Hematopoietic multipotent progenitor cell treated with erythropoietin and hydrocortisone succinate and interleukin-3 and kit ligand, for 6 days (in vitro differentiated cells): ENCODE measurements around the gene PAFAH2.
"Not testable (repeated sequence)": the region's sequence is repeated elsewhere in the genome, so short reads cannot be mapped to it uniquely, and the experiment has no call there.

Experiments
- DNase-seq: peaks from one replicate; pipeline ENCODE4 v3.0.0-alpha.2; 2015

PAFAH2 gene

DNA sequence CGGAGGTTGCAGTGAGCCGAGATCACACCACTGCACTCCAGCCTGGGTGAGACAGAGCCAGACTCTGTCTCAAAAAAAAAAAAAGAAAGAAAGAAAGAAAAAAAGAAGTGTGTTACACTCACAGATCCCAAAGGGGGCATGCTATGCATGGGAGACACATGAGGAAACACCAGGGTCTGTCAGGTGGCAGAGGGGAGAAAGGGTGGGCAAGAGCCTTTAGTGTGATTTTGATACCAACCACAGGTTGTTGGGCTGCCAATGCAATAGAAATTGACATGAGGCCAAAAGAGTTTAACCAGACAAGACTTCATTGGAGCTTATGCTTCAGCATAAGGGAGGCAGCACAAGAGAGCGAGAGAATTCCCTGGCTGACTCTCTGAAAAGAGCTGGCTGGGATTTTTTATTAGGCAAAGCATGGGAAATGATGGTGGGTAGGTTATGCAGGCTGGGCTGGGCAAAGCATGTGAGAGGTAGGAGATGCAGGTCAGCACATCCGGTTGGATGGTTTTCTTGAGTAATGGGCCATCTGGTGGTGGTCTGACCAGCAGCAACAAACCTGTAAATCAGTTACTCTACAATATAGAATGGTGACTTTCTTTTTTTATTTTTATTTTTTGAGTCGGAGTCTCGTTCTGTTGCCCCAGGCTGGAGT is 12.1 kb upstream of the PAFAH2 start:
- DNase-seq, result peak; percentile 44

- no peak for DNase-seq
These were observed 8.8 kb upstream of the PAFAH2 start for GRCh38 chr1:26006710-26007109.

- DNase-seq, result no peak
These were observed 7.7 kb upstream of the PAFAH2 start for GRCh38 chr1:26005434-26006105.

DNA sequence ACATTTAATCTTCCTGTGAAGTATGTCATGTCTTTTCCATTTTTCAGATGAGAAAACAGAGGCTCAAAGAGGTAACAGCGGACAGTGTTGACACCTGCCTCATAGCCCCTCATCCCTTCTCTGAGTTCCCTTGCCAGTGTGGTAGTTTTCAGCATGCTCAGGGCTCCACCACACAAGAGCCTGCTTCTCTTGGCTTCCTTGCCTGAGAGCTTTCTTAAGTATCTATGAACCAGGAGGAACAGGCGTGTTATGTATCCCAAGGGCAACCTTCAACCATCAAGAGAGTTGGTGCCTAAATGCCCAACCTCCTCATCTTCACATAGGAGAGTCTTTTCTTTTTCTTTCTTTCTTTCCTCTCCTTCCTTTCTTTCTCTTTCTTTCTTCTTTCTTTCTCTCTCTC is 5.9 kb upstream of the PAFAH2 start:
- DNase-seq, result no peak

- DNase-seq, result no peak
These were observed 5.4 kb upstream of the PAFAH2 start for GRCh38 chr1:26003262-26003661.

- no peak for DNase-seq
These were observed 1.4 kb upstream of the PAFAH2 start for GRCh38 chr1:25999041-25999800.

DNA sequence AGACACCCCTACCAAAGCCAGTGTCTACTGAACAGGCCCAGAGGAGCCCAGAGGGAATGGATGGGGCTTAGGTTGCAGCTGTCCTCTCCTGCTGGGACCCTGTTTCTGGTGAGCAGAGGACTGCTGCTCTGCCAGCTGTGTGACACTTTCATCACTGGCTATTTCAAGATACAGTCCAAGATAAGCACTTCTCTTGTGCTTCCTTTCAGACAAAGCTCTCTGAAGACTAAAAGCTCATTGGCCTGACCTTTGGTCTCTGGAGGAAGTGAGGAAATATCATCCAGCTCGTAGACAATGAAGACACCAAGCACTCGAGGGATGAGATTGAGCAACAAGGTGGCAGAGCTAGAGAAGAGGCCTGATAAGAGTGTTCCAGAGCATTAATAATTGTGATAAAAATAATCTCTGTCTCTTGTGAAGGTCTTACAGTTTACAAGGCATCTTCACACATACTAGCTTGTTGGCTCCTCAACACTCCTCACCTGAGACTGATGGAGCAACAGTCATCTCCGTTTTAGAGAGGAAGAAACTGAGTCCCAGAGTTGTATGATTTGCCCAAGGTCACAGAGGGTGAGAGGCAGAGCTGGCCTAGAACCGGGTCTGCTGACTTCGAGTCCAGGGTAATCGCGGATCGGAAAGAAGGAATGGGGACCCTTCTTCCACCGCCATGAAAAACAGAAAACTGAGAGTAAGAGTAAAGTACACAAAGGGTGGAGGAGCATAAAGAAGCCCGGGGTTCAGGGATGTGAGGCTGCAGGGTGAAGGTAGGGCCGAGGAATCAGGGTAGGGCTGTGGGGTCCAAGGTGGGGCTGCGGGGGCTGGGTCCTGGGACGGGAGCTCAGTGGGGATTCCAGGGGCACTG is 666 bp downstream of the PAFAH2 start:
- peak; percentile 90 for DNase-seq

DNA sequence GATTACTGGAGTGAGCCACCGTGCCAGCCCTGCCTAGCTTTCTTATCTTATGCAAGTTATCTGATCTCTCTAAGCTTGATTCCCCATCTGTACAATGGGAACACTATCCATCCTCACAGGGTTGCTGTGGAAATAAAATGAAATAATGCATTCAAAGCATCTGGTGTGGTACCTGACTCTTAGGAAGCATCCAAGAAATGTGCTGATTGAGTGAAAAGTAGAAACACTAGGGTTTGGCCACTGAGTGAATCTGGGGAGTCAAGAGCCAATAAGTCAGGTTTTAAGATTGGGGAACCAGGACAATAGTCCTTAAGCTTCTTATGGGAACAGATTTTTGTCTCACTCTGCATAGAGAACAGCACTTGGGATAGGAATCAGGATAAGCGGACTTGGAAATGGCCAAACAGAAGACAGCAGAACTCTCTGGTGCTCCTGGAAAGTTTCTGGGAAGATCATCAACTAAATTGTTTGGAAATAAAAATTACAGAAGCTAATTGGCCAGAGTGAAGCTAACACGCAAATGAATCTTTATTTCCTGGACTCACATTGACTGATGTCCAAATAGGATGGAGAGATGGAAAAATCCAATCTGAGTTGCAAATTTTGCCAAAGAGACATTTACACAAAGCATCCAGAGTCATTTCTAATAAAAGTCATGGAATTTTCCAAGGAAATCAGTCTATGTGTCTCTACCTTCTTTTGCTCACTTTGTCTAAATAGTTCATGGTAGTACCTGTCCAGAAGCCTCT is 3.3 kb downstream of the PAFAH2 start:
- no peak for DNase-seq

- DNase-seq, result peak; percentile 40
These were observed 4.5 kb downstream of the PAFAH2 start for GRCh38 chr1:25993197-25993951.

DNA sequence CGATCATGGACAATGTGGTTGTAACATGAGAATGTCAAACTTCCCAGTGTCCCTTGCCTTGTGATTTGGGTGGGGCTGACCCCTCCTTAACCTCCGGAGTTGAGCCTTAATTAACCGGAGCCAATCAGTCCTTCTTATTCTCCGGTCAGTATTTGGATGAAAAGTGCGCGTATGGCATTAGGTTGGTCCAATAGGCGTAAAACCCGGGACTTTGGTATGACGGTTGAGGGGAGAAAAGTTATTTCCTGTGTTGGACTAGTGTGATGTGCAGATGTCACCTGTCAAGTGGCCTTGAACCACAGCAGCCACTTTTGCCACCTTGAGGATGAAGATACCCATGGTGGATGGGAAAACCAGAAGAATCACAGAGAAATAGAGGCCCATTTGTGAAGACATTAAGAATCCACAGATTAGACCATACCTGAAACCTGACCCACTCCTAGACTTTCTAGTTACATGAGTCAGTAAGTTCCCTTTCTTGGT is 5.1 kb downstream of the PAFAH2 start:
- no peak for DNase-seq

DNA sequence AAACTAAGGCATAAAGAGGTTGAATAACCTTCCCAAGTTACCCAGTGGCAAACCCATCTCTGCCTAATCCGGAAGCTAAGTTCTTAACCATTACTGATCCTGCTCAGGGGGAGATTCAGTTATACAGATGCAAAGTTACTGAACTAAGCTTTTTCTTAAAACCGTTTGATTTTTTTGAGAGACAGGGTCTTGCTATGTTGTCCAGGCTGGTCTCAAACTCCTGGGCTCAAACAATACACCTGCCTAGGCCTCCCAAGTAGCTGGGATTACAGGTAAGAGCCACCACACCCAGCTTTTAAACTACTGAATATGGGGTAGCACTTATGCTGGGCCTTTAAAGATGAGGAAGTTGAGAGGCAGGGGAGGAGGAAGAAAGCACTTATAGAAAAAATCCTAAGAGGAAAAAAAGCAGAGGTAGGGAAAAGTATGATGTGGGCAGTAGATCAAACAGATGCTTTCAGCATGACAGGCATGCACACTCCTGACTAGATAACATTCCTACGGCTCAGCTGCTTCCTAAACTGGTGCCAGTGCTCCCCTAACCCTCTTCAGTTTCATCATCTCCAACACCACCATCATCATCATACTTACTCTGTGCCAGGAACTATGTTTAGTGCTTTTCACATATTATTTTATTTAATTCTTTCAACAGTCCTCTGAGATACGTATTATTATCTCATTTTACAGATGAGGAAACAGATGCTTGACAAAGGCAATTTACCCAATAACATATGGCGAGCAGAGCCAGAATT is 5.8 kb downstream of the PAFAH2 start:
- DNase-seq, result no peak

DNA sequence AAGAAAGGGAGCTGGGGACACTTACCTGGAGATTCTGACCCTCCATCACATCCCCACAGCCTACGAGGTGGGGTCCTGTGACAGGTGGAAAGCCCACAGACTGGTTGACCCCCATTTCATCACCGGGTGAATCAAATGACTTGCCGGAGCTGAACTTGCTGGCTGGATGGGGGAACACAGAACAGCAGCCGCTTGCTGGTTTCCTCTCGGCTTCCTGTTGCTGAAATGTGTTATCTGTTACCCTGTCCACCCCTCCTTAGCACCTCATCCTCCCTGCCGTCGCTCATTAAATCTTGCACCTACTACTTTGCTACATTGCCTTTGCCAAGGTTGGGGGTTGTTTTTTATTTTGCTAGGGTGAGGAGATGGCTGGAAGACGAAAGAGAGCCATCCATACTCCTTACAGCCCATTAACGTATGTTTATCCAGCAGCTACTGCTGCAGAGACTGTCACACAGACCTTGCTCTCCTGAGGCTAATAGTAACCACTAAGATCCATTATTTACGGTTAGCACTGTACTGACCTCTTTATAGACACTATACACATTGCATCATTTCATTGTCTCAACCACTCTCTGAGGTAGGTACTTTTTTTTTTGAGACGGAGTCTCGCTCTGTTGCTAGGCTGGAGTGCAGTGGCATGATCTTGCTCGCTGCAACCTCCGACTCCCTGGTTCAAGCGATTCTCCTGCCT is 7.0 kb downstream of the PAFAH2 start:
- DNase-seq, result peak; percentile 65

DNA sequence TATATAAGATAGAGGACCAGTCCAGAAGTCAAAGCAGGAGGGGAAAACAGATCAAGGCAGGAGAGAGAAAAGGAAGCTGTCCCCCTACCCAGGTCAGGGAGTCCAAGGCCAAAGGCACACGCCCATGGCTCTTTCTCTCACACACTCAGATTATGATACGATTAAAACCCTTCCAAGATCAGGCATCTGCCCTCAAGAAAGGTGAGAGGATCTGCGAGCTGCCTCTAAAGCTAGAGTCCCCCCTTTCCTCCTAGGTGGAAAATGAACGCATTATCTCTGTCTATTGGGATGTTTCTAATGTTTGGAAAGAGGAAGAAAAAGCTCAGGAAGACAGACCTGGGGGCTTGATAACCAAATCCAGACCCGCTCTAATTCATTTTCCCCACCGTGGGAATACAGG is 7.6 kb downstream of the PAFAH2 start:
- no peak for DNase-seq

GRCh38 chr1:25989440-25990234 is 8.2 kb downstream of the PAFAH2 start:
- DNase-seq, result no peak

- DNase-seq, result no peak
These were observed 9.9 kb downstream of the PAFAH2 start for GRCh38 chr1:25987951-25988350.

DNA sequence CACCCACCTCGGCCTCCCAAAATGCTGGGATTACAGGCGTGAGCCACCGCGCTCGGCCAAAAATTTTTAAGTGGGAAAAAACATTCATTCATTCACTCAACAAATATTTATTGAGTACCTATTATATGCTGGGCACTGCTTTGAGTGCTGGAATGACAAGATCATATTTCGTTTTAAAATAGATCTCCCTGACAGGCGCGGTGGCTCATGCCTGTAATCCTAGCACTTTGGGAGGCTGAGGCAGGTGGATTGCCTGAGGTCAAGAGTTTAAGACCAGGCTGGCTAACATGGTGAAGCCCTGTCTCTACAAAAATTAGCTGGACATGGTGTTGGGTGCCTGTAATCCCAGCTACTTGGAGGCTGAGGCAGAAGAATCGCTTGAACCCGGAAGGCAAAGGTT is 11.1 kb downstream of the PAFAH2 start:
- not testable (repeated sequence) for DNase-seq

DNA sequence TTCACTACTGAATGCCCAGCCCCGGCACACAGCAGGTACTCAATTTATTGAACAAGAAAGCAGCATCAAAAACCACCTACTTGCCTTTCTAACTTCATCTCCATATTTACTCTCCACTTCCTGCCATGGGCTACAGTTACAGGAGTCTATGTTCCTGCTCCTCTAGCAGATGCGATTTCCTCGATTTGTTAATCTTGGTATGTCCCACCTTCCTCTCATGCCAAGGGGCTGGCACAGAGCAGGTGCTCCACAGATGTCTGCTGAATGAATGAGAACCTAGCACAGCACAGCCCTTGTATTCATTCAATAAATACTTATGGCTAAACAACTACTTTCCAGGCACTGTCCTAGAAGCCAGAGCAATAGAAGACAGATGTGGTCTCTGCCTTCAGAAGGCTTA is 12.2 kb downstream of the PAFAH2 start:
- DNase-seq, result no peak

DNA sequence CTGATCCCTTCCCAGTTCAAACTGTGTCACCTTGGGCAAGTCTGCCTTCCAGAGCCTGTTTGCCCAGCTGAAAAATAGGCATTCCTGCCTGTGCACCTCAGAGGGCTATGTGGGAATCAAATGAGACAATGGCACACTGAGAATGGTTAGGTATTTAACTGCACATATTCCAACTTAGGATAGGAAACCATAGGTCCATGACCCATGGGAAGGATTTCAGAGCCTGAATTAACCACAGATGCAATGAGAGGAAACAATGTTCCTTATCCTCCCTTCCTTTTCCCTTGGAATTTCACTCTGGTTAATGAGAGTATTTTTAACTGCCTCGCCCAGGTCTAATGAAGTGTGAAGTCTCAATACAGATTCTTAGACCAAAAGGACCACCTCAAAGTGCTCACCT is 12.7 kb downstream of the PAFAH2 start:
- DNase-seq, result no peak

DNA sequence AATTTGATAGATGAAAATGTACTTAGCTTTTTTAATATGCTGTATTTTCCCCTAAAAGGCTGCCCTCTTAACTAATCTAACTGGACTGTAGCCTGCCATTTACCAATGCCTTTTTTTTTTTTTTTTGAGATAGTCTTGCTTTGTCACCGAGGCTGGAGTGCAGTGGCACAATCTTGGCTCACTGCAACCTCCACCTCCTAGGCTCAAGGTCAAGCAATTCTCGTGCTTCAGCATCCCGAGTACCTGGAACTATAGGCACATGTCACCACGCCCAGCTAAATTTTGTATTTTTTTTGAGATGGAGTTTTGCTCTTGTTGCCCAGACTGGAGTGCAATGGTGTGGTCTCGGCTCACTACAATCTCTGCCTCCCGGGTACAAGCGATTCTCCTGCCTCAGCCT is 18.7 kb downstream of the PAFAH2 start:
- DNase-seq, result no peak
